ENCODE data around the gene AKAP11.

AKAP11 gene

GRCh38 chr13:42324704-42325103 is 52.8 kb downstream of the AKAP11 start:
- no peak for TF ChIP-seq CTCF (IDR thresholded peaks at IDR 0.05; ENCODE audit: low read depth, low read length, missing control alignments)
- no peak for DNase-seq (ENCODE audit: extremely low read depth, low read depth)
- no peak overlapping the region for H3K4me3 ChIP-seq (replicated peaks; ENCODE audit: low read depth, low read length)

- DNase-seq (ENCODE audit: extremely low read depth, low read depth): no peak
- no peak overlapping the region for H3K4me3 ChIP-seq (replicated peaks; ENCODE audit: low read depth, low read length)
- TF ChIP-seq CTCF (IDR thresholded peaks at IDR 0.05; ENCODE audit: low read depth, low read length, missing control alignments): no peak
Measured at GRCh38 chr13:42327725-42328124, 55.8 kb downstream of the AKAP11 start.

- no peak overlapping the region for H3K4me3 ChIP-seq (replicated peaks; ENCODE audit: low read depth, low read length)
- no peak for TF ChIP-seq CTCF (IDR thresholded peaks at IDR 0.05; ENCODE audit: low read depth, low read length, missing control alignments)
- no peak for DNase-seq (ENCODE audit: extremely low read depth, low read depth)
Measured at GRCh38 chr13:42328672-42329071, 56.7 kb downstream of the AKAP11 start.

GRCh38 chr13:42329239-42329638 is 57.3 kb downstream of the AKAP11 start:
- no peak for TF ChIP-seq CTCF (IDR thresholded peaks at IDR 0.05; ENCODE audit: low read depth, low read length, missing control alignments)
- no peak for DNase-seq (ENCODE audit: extremely low read depth, low read depth)
- H3K4me3 ChIP-seq (replicated peaks; ENCODE audit: low read depth, low read length): no peak overlapping the region

- DNase-seq (ENCODE audit: extremely low read depth, low read depth): no peak
- no peak for TF ChIP-seq CTCF (IDR thresholded peaks at IDR 0.05; ENCODE audit: low read depth, low read length, missing control alignments)
- H3K4me3 ChIP-seq (replicated peaks; ENCODE audit: low read depth, low read length): no peak overlapping the region
Measured at GRCh38 chr13:42331009-42331408, 59.1 kb downstream of the AKAP11 start.

- no peak overlapping the region for H3K4me3 ChIP-seq (replicated peaks; ENCODE audit: low read depth, low read length)
- no peak for DNase-seq (ENCODE audit: extremely low read depth, low read depth)
- peak; percentile 42 for TF ChIP-seq CTCF (IDR thresholded peaks at IDR 0.05; ENCODE audit: low read depth, low read length, missing control alignments)
Measured at GRCh38 chr13:42333613-42334328, 61.8 kb downstream of the AKAP11 start.

GRCh38 chr13:42334329-42334706 is 62.4 kb downstream of the AKAP11 start:
- H3K4me3 ChIP-seq (replicated peaks; ENCODE audit: low read depth, low read length): no peak overlapping the region
- DNase-seq (ENCODE audit: extremely low read depth, low read depth): no peak
- no peak for TF ChIP-seq CTCF (IDR thresholded peaks at IDR 0.05; ENCODE audit: low read depth, low read length, missing control alignments)
